Daoy (cell line): ENCODE data around the gene FAM199X. TPM values are rescaled to one million over a fixed set of nuclear protein-coding genes. Genes with fewer than 3 reads are reported as not detected.
"Not testable (repeated sequence)": the region's sequence is repeated elsewhere in the genome, so short reads cannot be mapped to it uniquely, and the experiment has no call there.

Experiments
- DNase-seq: peaks from one replicate; pipeline ENCODE4 v3.0.0-alpha.2; 2015; ENCODE audit warnings: low read depth
- total RNA-seq: library from RNA; depleted of rRNA; stranded (reverse); fragments of >200 nt; shearing (Covaris generic); gene quantifications from 2 replicates; pipeline ENCODE4 v1.2.3, GENCODE V29; 2014; rRNA removed

The FAM199X gene
- total RNA-seq, 1 experiment from 2014 or later, result 11.0 TPM

DNA sequence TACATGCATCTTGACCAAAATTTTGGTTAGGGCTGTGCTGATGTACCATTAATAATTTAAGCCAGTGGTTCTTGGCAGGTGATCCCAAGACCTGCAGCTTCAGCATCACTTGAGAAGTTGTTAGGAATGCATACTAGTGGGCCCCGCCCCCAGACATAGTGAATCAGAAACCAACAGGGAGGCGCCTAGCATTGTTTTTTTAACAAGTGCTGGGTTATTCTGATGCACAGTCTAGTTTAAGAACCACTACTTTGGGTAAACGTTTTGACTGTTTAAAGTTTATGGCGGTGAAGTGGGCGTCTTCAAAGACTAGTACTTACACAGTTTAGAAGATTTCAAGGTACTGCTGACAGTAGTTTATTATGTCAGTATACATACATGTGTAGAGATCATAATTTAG is 23.6 kb downstream of the FAM199X start:
- DNase-seq, result no peak

DNA sequence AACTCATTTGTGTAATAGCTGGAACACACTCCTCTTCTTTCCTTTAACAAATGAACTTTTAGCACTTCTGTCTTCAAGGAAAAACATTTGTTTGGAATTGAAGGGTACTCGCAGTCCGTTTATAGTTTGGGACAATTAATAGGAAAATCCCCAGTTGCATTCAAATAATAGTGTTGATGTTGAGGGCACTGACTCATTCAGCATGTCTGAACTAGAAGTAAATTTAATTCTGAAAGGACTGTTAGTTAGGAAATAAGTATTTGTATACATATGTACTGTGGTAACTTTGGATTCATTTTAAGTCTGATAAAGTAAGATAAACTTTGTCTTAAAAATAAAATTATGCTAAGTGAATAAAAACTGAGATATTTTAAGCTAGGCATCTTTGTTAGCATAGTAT is 27.2 kb downstream of the FAM199X start:
- DNase-seq, result no peak

DNA sequence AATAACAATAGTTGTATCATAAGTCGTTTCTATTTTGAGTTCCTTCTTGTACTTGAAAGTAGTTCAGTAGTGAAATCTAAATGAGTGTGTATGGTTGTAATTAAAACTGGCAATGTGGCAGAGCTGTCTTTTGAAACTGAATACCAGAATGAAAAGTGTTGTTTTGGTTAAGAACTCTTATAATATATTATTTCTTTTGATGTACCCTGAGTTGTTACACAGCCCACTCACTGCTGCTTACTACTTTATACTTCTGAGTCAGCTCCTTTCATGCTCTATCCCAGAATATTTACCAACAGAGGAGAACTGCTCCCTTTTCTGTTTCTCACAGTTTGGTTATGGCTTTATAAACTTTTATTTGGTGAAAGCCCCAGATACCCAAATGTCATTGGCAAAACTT is 28.8 kb downstream of the FAM199X start:
- DNase-seq, result no peak

DNA sequence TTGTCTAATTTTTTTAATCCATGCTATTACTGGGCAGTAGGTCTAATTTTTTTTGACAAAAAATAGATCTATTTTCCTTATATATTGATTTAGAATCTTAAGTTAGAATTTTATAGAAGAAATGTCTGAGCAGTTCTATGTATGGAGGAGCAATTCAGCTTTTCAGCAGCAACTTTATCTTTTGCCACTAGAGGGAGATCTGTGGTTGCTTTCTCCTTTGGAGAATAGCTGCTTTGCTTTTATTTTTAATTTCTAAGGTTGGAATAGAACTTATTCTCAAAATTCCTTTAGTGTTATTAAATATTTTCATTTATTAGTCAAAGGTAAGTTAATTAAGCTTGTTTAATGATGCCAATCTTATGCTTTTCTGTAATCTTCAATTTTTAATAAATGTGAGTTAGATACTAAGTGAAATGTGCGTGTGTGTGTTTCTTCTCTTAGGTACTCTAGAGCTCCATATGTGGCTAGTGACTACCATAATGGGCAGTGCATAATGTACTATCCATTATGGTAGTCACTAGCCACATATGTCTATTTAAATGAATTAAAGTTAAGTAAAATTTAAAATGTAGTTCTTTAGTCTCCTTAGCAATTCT is 29.3 kb downstream of the FAM199X start:
- peak; percentile 2 for DNase-seq

DNA sequence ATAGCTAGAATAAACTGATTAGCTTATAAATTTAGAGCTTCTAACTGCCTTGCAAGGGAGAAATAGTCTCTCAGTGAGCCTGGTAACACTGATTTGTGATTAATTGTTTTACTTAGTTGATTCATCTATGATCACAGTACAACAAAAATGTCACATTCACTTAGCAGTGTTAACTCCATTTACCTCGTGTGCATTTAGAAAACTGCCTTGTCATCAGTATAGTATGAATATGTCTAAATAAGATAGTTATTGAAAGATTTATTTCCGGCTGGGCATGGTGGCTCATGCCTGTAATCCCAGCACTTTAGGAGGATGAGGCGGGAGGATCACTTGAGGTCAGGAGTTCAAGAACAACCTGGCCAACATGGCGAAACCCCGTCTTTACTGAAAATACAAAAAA is 39.3 kb downstream of the FAM199X start:
- no peak for DNase-seq

DNA sequence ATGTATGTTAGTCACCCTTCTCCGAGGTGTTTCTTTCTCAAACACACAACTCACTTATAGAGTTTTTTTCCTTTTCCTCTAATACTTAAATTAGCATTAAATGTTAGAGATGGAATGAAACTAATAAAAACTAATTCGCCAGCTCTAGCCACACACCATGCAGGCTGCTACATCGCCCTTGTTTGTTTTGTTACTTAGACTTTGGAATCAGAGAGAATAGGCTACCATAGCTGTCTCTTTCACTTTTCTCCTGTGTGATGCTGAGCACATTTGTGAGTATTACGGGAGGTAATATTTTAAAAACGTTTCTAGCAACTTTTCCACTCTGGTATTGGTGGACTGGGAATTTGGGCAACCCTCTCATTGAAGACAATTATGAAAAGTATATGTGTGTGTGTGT is 44.9 kb downstream of the FAM199X start:
- DNase-seq, result no peak

DNA sequence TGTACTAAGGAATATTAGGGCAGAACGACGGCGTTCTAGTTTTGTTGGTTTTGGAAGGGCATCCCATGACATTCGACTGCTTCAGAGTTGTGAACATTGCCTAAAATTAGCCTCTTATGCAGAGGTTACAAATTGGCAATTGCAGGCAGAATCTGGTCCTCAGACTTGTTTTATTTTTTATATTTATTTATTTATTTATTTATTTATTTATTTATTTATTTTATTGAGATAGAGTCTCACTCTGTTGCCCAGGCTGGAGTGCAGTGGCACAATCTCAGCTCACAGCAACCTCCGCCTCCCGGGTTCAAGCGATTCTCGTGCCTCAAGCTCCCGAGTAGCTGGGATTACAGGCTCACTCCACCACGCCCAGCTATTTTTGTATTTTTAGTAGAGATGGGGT is 63.8 kb downstream of the FAM199X start:
- DNase-seq, result not testable (repeated sequence)

Other genes starting within 250 kb of the FAM199X start
- gene TMSB15B, start 203.8 kb upstream of the FAM199X start, total RNA-seq, result 3.4 and 6.0 TPM in 2 replicates
- gene H2BW1, start 152.7 kb upstream of the FAM199X start, total RNA-seq, result not detected in 2 replicates
- gene H2BW2, start 126.5 kb upstream of the FAM199X start, total RNA-seq, result not detected in 2 replicates
- gene TMSB15C, start 90.2 kb upstream of the FAM199X start, total RNA-seq, result 2.0 and 4.9 TPM in 2 replicates
- 0.39 and 1.1 TPM in 2 replicates for gene ZCCHC18, start 53.9 kb upstream of the FAM199X start, total RNA-seq
- gene SLC25A53, start 9.4 kb upstream of the FAM199X start, total RNA-seq, result 10.2 and 22.7 TPM in 2 replicates
- 8.4 and 10.8 TPM in 2 replicates for gene ESX1, start 88.5 kb downstream of the FAM199X start, total RNA-seq